GM23248 (cell line): Measurements from ENCODE around the gene GOSR1. TPM values are rescaled to one million over a fixed set of nuclear protein-coding genes. Genes with fewer than 3 reads are reported as not detected.
"Not testable (repeated sequence)": the region's sequence is repeated elsewhere in the genome, so short reads cannot be mapped to it uniquely, and the experiment has no call there.

Experiments used
- DNase-seq: peaks from one replicate; pipeline ENCODE4 v3.0.0-alpha.2; 2015
- H2AFZ ChIP-seq: fragments of 200-600 bp; sonication (generic); 2 replicates; pipeline ENCODE4 v1.6.1; 2016; ENCODE audit warnings: antibody characterized with exemption
- H3F3A ChIP-seq: fragments of 200-600 bp; sonication (generic); 2 replicates; pipeline ENCODE4 v1.6.1; 2016; ENCODE audit warnings: mild to moderate bottlenecking, antibody characterized with exemption, mixed run types; ENCODE audit not compliant: insufficient read depth
- H3K27ac ChIP-seq: fragments of 200-600 bp; sonication (generic); 2 replicates; pipeline ENCODE4 v1.5.1; 2016; ENCODE audit warnings: mild to moderate bottlenecking
- H3K27me3 ChIP-seq: fragments of 200-600 bp; sonication (generic); replicated peaks from 2 replicates; pipeline ENCODE4 v1.6.1; 2016; ENCODE audit warnings: mild to moderate bottlenecking; ENCODE audit not compliant: insufficient read depth
- H3K36me3 ChIP-seq: fragments of 200-600 bp; sonication (generic); 2 replicates; pipeline ENCODE4 v1.6.1; 2016; ENCODE audit warnings: low read depth, mild to moderate bottlenecking
- H3K4me1 ChIP-seq: fragments of 200-600 bp; sonication (generic); 2 replicates; pipeline ENCODE4 v1.6.1; 2016; ENCODE audit warnings: mild to moderate bottlenecking; ENCODE audit not compliant: insufficient read depth
- H3K4me2 ChIP-seq: fragments of 200-600 bp; sonication (generic); one replicate; pipeline ENCODE4 v1.6.1; 2016; ENCODE audit warnings: mild to moderate bottlenecking; ENCODE audit not compliant: unreplicated experiment
- H3K4me3 ChIP-seq: fragments of 200-600 bp; sonication (generic); 2 replicates; pipeline ENCODE4 v1.5.1; 2016; ENCODE audit warnings: mild to moderate bottlenecking
- H3K79me2 ChIP-seq: fragments of 200-600 bp; sonication (generic); 2 replicates; pipeline ENCODE4 v1.6.1; 2016; ENCODE audit warnings: mild to moderate bottlenecking; ENCODE audit not compliant: insufficient read depth
- H3K9ac ChIP-seq: fragments of 200-600 bp; sonication (generic); 2 replicates; pipeline ENCODE4 v1.6.1; 2016; ENCODE audit warnings: mild to moderate bottlenecking
- H3K9me2 ChIP-seq: fragments of 200-600 bp; sonication (generic); 2 replicates; pipeline ENCODE4 v1.6.1; 2016; ENCODE audit warnings: mixed run types, mild to moderate bottlenecking, moderate library complexity; ENCODE audit not compliant: insufficient read depth
- H3K9me3 ChIP-seq: fragments of 200-600 bp; sonication (generic); one replicate; pipeline ENCODE4 v1.6.1; 2017; ENCODE audit warnings: low read depth
- H4K20me1 ChIP-seq: fragments of 200-600 bp; sonication (generic); 2 replicates; pipeline ENCODE4 v1.6.0; 2016; ENCODE audit not compliant: insufficient read depth
- EZH2 ChIP-seq: fragments of 200-600 bp; sonication (generic); IDR thresholded peaks from 2 replicates; pipeline ENCODE4 v1.6.1; 2018; ENCODE audit warnings: antibody characterized with exemption, mild to moderate bottlenecking; ENCODE audit not compliant: insufficient read depth, poor library complexity, severe bottlenecking
- EZH2phosphoT487 ChIP-seq: fragments of 200-600 bp; sonication (generic); IDR thresholded peaks from 2 replicates; pipeline ENCODE4 v1.6.1; 2018; ENCODE audit warnings: antibody characterized with exemption, moderate library complexity, mild to moderate bottlenecking, low read depth; ENCODE audit not compliant: insufficient read depth
- WGBS, 2 experiments: methylation state at CpG; one replicate each; pipeline ENCODE4 v1.1.6; 2015 to 2017; ENCODE audit warnings: low lambda C conversion rate in 2 of 2, low coverage in 1 of 2; ENCODE audit errors: missing lambda C conversion rate in 2 of 2; 5-methylcytosine and 5-hydroxymethylcytosine counted together
- in situ Hi-C: fragments of 300-500 bp; cut with MboI; formaldehyde crosslinking; loops from 2 replicates; pipeline ENCODE4 v1.15.0; 2020
- polyA plus RNA-seq: library from polyadenylated mRNA; unstranded; fragments of >200 nt; fragmentation: Nextera tagmentation; extraction: Ambion mirVana; gene quantifications from 2 replicates; pipeline ENCODE4 v1.2.1, GENCODE V29; 2016
- total RNA-seq: library from RNA; depleted of rRNA; stranded (reverse); fragments of >200 nt; shearing (Covaris generic); gene quantifications from 2 replicates; pipeline ENCODE4 v1.2.3, GENCODE V29; 2014; rRNA removed

GOSR1 gene
- total and polyA plus RNA-seq, 2 experiments from 2014 or later: 20.2 to 44.8 TPM

- in situ Hi-C loops: no loop called here
- Histone ChIP-seq H3F3A (no peaks in the 10 kb centered on the region), H3K36me3 (no peaks in the 10 kb centered on the region), H3K9me2 (no peaks in the 10 kb centered on the region), H3K4me1 (no peaks in the 10 kb centered on the region), H4K20me1 (no peaks in the 10 kb centered on the region), H3K27me3 (no peaks in the 10 kb centered on the region; the same call in 1 of the 2 replicates), H3K9me3 (no peaks in the 10 kb centered on the region), H3K4me2 (no peak overlapping the region), H3K9ac (no peak overlapping the region), H3K79me2 (no peaks in the 10 kb centered on the region), H3K4me3 (no peak overlapping the region), H2AFZ (no peak overlapping the region), H3K27ac (no peak overlapping the region)
- DNase-seq: no peak
- no peak for TF ChIP-seq EZH2phosphoT487
- no peak for TF ChIP-seq EZH2
- 68 to 70% methylated on average over 6 to 8 of the region's 8 CpGs for WGBS, 2 experiments
Measured at GRCh38 chr17:30573603-30574175, 96.5 kb downstream of the GOSR1 start.

DNA sequence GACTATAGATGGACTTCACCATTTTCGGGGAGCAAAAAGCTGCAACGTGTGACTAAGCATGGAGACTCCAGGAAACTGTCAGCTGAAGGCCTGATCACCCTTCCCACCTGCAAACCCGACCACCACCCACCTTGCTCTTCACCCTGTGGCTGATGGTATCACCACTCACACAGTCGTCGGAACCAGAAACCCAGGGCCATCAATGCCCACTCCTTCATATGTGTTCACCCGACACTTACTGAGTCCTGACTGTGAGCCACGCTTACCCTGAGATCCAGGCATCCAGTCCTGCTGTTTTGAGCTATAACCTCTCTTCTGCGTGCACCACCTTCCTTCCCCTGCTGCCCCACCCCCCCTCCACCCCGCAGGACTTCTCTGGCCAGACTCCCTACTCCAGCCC, 97.1 kb downstream of the GOSR1 start:
- H2AFZ ChIP-seq, H3F3A ChIP-seq, H3K4me2 ChIP-seq, H3K27ac ChIP-seq, DNase-seq, H3K79me2 ChIP-seq, H3K4me3 ChIP-seq, H3K9me2 ChIP-seq, H3K36me3 ChIP-seq, H4K20me1 ChIP-seq, H3K27me3 ChIP-seq, in situ Hi-C loops, H3K9ac ChIP-seq, H3K9me3 ChIP-seq, H3K4me1 ChIP-seq: not testable (repeated sequence)
- WGBS, 2 experiments: 62 to 64% methylated on average over 8 to 9 of the region's 9 CpGs

DNA sequence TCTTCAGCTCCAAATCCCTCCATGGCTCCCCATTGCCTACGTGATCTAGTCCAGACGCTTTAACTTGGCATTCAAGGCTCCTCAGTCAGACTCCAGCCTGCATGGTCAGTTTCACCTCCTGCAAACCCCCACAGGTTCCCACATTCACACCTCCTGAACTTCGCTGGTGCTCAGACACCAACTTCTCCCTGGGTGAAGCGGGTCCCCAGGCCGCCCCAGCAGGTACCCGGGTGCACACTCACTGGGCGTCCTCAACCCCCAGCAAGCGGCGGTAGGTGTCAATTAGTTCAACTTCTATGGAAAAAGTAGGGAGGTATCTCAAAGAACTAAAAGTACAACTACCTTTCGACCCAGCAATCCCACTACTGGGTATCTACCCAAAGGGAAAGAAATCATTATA, 97.6 kb downstream of the GOSR1 start:
- DNase-seq, H3F3A ChIP-seq, H3K4me3 ChIP-seq, in situ Hi-C loops, H3K36me3 ChIP-seq, H3K9me2 ChIP-seq, H3K9ac ChIP-seq, H3K27me3 ChIP-seq, H3K27ac ChIP-seq, H2AFZ ChIP-seq, H3K4me1 ChIP-seq, H3K9me3 ChIP-seq, H3K4me2 ChIP-seq, H4K20me1 ChIP-seq, H3K79me2 ChIP-seq: not testable (repeated sequence)
- WGBS, 2 experiments: 85 to 86% methylated on average over 9 to 10 of the region's 10 CpGs

- H3K27me3 ChIP-seq, H2AFZ ChIP-seq, in situ Hi-C loops, H3K27ac ChIP-seq, H3K9me3 ChIP-seq, H3K4me2 ChIP-seq, H3K4me1 ChIP-seq, H4K20me1 ChIP-seq, H3K9ac ChIP-seq, H3F3A ChIP-seq, H3K4me3 ChIP-seq, H3K79me2 ChIP-seq, H3K9me2 ChIP-seq, DNase-seq, H3K36me3 ChIP-seq: not testable (repeated sequence)
- 82 to 85% methylated on average over 16 of the region's 17 CpGs for WGBS, 2 experiments
Measured at GRCh38 chr17:30575648-30576325, 98.6 kb downstream of the GOSR1 start.

DNA sequence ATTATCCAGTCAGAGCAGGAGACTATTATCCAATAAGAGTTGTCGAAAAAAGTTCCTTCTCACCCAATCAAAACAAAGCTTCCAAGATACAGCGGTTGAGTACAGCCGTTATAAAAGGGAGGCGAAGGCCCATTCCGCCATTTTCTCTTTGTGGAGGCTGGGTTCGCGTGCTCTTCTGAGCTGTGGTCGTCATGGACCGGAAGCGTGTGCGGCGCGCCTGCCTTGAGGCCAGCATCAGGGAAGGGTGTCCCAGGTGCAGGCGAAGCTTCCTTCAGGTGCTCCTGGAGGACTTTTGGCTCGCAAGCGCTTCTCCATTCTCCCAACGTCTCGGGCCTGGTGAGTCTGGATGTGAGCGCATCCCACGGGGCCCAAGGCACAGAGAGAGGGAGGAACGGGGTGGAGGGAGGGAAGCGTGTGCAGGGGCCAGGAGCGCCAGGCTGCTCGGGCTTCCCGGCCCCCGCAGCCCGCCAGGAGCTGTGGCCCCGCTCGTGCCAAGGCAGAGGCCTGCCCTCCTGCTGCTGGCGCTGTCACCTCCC, 99.2 kb downstream of the GOSR1 start:
- no peak overlapping the region for H3K4me3 ChIP-seq
- H2AFZ ChIP-seq: no peak overlapping the region
- no peaks in the 10 kb centered on the region for H3F3A ChIP-seq
- H3K4me1 ChIP-seq: no peaks in the 10 kb centered on the region
- no peaks in the 10 kb centered on the region for H4K20me1 ChIP-seq
- H3K9ac ChIP-seq: no peak overlapping the region
- WGBS, 2 experiments: 83 to 87% methylated on average over 28 to 29 of the region's 30 CpGs
- H3K36me3 ChIP-seq: no peaks in the 10 kb centered on the region
- no peaks in the 10 kb centered on the region for H3K79me2 ChIP-seq
- no peaks in the 10 kb centered on the region for H3K9me3 ChIP-seq
- no peaks in the 10 kb centered on the region; the same call in 1 of the 2 replicates for H3K27me3 ChIP-seq
- in situ Hi-C loops: no loop called here
- TF ChIP-seq EZH2phosphoT487 (no peak), EZH2 (no peak)
- H3K4me2 ChIP-seq: no peak overlapping the region
- no peak overlapping the region for H3K27ac ChIP-seq
- DNase-seq: no peak
- H3K9me2 ChIP-seq: no peaks in the 10 kb centered on the region

Other genes starting within 250 kb of the GOSR1 start
- not detected in 2 replicates for gene SLC6A4, start 241.7 kb upstream of the GOSR1 start, total RNA-seq
- gene SLC6A4, start 241.7 kb upstream of the GOSR1 start, polyA plus RNA-seq: 0.03 and 0.05 TPM in 2 replicates
- gene BLMH, start 185.5 kb upstream of the GOSR1 start, total RNA-seq: 17.3 and 18.8 TPM in 2 replicates
- 22.4 and 22.9 TPM in 2 replicates for gene BLMH, start 185.5 kb upstream of the GOSR1 start, polyA plus RNA-seq
- not detected in 2 replicates for gene TMIGD1, start 143.4 kb upstream of the GOSR1 start, total RNA-seq
- gene TMIGD1, start 143.4 kb upstream of the GOSR1 start, polyA plus RNA-seq: not detected in 2 replicates
- 82.5 and 121 TPM in 2 replicates for gene CPD, start 98.5 kb upstream of the GOSR1 start, total RNA-seq
- 24.6 and 28.0 TPM in 2 replicates for gene CPD, start 98.5 kb upstream of the GOSR1 start, polyA plus RNA-seq